ENCODE results near the gene STS.
A peak's percentile ranks its signal among the peaks of the same experiment; 100 is the strongest.

The STS gene

DNA sequence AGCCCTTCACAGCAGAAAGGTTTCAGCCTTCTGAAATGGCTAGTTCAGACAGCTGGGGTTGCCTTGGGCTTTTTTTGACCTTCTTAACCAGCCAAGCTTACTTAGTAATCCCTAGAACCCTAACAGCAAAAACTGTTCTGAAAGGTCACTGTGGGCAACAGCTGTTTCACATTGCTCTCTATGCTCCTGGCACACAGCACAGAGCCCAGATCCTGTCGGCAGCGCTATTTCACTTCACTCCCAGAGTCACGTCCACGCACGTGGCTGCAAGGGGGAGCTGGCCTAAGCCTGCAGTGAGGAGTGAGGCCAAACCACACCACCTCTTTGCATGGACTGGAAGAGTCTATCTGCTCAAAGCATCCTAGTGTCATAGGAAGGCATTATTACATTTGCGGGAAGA is 32.0 kb upstream of the STS start:
- H3K4me3 ChIP-seq (ENCODE audit: low read depth, low read length): no peak overlapping the region
- no peaks in the 10 kb centered on the region for H3K27me3 ChIP-seq (ENCODE audit: control insufficient read depth, insufficient read depth, low read length)
- no peak overlapping the region for H3K9ac ChIP-seq (ENCODE audit: low read length)
- H3K4me1 ChIP-seq (ENCODE audit: control insufficient read depth, insufficient read depth, low read length): peaks cover 33% of the 10 kb centered on the region
- H3K9me3 ChIP-seq (ENCODE audit: control insufficient read depth, insufficient read depth, low read depth, low read length): peaks cover 12% of the 10 kb centered on the region
- no peak overlapping the region for H3K27ac ChIP-seq (ENCODE audit: low read depth, low read length)
- H3K36me3 ChIP-seq (ENCODE audit: control insufficient read depth, insufficient read depth, low read length): peaks cover 3% of the 10 kb centered on the region; the same call in 1 of the 2 replicates

DNA sequence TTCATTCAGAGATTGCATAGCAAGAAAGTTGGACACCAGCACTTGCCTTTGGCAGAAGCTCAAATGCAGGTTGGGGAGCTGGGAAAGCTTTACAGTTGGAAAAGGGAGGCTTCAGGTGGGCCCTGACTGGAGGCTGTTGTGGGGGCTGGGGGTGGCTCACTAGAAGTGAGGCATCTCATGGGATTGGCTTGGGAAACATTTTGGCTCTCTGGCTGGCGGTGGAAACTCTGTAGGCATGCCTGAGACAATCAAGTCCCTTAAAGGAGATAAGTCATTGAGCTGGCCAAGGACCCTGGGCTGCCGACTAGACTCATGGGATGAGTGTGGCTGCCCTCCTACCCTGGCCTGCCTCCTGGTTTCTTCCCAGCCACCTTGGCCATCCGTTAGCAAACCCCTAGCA is 31.4 kb upstream of the STS start:
- Histone ChIP-seq H3K27me3 (ENCODE audit: control insufficient read depth, insufficient read depth, low read length) (no peaks in the 10 kb centered on the region), H3K4me1 (ENCODE audit: control insufficient read depth, insufficient read depth, low read length) (peaks cover 30% of the 10 kb centered on the region), H3K27ac (ENCODE audit: low read depth, low read length) (no peak overlapping the region), H3K9me3 (ENCODE audit: control insufficient read depth, insufficient read depth, low read depth, low read length) (peaks cover 12% of the 10 kb centered on the region), H3K9ac (ENCODE audit: low read length) (no peak overlapping the region), H3K36me3 (ENCODE audit: control insufficient read depth, insufficient read depth, low read length) (peaks cover 3% of the 10 kb centered on the region; the same call in 1 of the 2 replicates), H3K4me3 (ENCODE audit: low read depth, low read length) (no peak overlapping the region)

DNA sequence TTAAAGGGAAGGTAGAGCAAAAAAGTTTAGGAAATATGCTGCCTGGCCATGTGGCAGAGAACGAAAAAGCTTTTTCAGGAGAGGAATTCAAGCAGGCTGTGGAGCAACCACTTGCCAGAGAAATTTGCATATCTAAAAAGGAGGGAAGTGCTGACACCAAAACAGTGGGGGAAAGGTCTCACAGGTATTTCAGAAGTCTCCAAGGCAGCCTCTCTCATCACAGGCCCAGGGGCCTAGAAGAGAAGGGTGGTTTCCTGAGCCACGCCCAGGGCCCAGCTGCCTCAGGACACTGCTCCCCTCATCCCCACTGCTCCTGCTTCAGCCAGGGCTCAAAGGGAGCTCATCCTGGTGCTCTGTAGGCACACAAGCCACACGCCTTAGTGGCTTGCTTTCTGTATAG is 29.9 kb upstream of the STS start:
- Histone ChIP-seq H3K27ac (ENCODE audit: low read depth, low read length) (no peak overlapping the region), H3K4me1 (ENCODE audit: control insufficient read depth, insufficient read depth, low read length) (peaks cover 25% of the 10 kb centered on the region), H3K36me3 (ENCODE audit: control insufficient read depth, insufficient read depth, low read length) (peaks cover 3% of the 10 kb centered on the region; the same call in 1 of the 2 replicates), H3K27me3 (ENCODE audit: control insufficient read depth, insufficient read depth, low read length) (no peaks in the 10 kb centered on the region), H3K9me3 (ENCODE audit: control insufficient read depth, insufficient read depth, low read depth, low read length) (peaks cover 12% of the 10 kb centered on the region), H3K9ac (ENCODE audit: low read length) (no peak overlapping the region), H3K4me3 (ENCODE audit: low read depth, low read length) (no peak overlapping the region)

DNA sequence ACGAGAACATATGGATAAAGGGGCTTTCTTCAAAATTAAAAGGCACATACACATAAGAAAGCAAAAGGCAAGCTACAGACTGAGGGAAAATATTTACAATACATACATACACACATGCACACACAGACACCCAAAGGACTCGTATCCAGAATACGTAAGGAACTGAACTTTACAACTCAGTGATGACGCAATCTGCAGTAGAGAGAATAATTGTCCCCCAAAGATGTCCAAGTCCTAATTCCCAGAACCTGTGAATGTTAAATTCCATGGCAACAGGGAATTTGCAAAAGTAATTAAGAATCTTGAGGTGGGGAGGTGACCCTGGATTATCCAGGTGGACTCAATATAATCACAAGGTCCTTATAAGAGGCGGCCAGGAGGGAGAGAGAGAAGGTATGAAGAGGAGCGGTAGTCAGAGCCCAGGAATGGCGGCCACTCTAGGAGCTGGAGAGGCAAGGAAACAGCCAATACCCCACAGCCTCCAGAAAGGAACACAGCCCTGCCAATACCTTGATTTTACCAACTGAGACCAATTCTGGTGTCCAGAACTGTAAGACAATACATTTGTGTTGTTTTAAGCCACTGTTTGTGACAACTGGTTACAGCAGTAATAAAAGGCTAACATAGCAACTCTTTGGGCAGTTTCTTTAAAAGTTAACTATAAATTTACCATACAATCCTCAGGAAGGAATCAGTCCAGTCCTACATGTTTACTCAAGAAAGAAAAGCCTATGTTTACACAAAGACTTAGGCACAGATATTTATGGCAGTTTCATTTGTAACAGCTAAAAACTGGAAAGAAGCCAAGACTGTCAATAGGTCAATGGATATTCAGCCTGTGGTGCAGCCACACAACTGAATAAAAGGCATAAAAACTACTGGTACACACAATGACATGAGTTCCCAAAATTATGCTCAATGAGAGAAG is 27.3 kb upstream of the STS start:
- no peak overlapping the region for H3K9ac ChIP-seq (ENCODE audit: low read length)
- H3K4me3 ChIP-seq (ENCODE audit: low read depth, low read length): no peak overlapping the region
- H3K36me3 ChIP-seq (ENCODE audit: control insufficient read depth, insufficient read depth, low read length): peaks cover 3% of the 10 kb centered on the region; the same call in 1 of the 2 replicates
- no peaks in the 10 kb centered on the region for H3K27me3 ChIP-seq (ENCODE audit: control insufficient read depth, insufficient read depth, low read length)
- H3K4me1 ChIP-seq (ENCODE audit: control insufficient read depth, insufficient read depth, low read length): peaks cover 25% of the 10 kb centered on the region
- H3K9me3 ChIP-seq (ENCODE audit: control insufficient read depth, insufficient read depth, low read depth, low read length): peaks cover 12% of the 10 kb centered on the region
- no peak overlapping the region for H3K27ac ChIP-seq (ENCODE audit: low read depth, low read length)

DNA sequence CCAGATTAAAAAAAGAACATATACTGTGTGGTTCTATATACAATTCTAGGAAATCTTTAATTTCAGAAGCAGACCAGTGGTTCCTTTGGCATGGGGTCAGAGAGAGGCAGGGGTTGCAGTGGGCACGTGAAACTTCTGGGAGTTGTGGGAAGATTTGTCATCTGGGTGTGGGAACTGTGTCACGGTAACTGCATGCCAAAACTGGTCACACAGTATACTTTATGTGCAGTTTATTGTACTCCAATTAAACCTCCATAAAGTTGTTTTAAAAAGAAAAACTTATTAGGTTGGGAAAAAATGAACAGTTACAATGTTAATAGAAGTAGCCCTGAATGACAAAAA is 26.7 kb upstream of the STS start:
- H3K9me3 ChIP-seq (ENCODE audit: control insufficient read depth, insufficient read depth, low read depth, low read length): peaks cover 12% of the 10 kb centered on the region
- H3K36me3 ChIP-seq (ENCODE audit: control insufficient read depth, insufficient read depth, low read length): peaks cover 3% of the 10 kb centered on the region; the same call in 1 of the 2 replicates
- no peak overlapping the region for H3K4me3 ChIP-seq (ENCODE audit: low read depth, low read length)
- H3K4me1 ChIP-seq (ENCODE audit: control insufficient read depth, insufficient read depth, low read length): peaks cover 22% of the 10 kb centered on the region
- H3K27ac ChIP-seq (ENCODE audit: low read depth, low read length): no peak overlapping the region
- no peak overlapping the region for H3K9ac ChIP-seq (ENCODE audit: low read length)
- no peaks in the 10 kb centered on the region for H3K27me3 ChIP-seq (ENCODE audit: control insufficient read depth, insufficient read depth, low read length)

DNA sequence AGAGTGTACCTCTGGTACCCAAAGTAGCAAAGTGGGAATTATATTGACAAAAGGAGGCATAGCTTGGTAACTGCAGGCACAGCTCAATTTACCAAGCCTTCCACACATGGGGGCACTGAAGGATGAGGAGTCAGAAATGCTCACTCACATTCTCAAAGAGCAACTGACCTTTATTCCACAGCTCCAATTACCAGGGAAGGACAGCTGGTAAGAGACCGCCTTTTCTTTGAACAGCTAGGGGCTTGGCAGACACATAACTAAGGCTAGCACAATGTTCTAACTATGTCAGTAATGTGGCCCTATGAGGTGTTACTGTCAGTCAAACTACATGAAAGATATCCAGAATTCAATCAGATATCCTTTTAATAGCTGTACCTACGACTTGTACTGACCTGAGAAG is 20.5 kb upstream of the STS start:
- H3K4me3 ChIP-seq (ENCODE audit: low read depth, low read length): no peak overlapping the region

DNA sequence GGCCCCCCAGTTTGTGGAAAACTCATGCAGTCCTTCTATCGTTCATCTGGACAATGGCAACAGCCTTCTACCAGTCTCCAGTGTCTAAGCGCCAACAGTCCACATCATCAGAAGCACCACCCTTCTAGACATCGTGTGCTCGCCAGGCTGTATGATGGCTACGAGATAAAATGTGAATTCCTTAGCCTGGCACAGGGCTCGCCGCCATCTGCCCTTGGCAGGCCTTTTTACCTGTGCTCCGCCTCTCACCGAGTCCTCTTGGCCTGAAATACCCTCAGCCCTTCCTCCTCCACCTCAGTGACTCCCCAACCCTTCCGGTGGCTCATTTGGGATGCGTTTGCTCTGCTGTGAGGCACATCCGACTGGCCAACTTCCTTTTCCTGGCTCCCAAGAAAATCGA is 15.9 kb upstream of the STS start:
- no peaks in the 10 kb centered on the region; the same call in 1 of the 2 replicates for H3K36me3 ChIP-seq (ENCODE audit: control insufficient read depth, insufficient read depth, low read length)
- H3K9ac ChIP-seq (ENCODE audit: low read length): no peak overlapping the region
- H3K4me3 ChIP-seq (ENCODE audit: low read depth, low read length): no peak overlapping the region
- H3K27ac ChIP-seq (ENCODE audit: low read depth, low read length): no peak overlapping the region
- no peaks in the 10 kb centered on the region for H3K27me3 ChIP-seq (ENCODE audit: control insufficient read depth, insufficient read depth, low read length)
- H3K4me1 ChIP-seq (ENCODE audit: control insufficient read depth, insufficient read depth, low read length): peaks cover 25% of the 10 kb centered on the region
- H3K9me3 ChIP-seq (ENCODE audit: control insufficient read depth, insufficient read depth, low read depth, low read length): no peaks in the 10 kb centered on the region

More for the DNA sequence above, 20.5 kb upstream of the STS start:
- H3K9me3 ChIP-seq (ENCODE audit: control insufficient read depth, insufficient read depth, low read depth, low read length): peaks cover 6% of the 10 kb centered on the region; the same call in 1 of the 2 replicates
- no peaks in the 10 kb centered on the region for H3K27me3 ChIP-seq (ENCODE audit: control insufficient read depth, insufficient read depth, low read length)
- H3K9ac ChIP-seq (ENCODE audit: low read length): no peak overlapping the region
- no peak overlapping the region for H3K27ac ChIP-seq (ENCODE audit: low read depth, low read length)
- H3K4me1 ChIP-seq (ENCODE audit: control insufficient read depth, insufficient read depth, low read length): peaks cover 5% of the 10 kb centered on the region; the same call in 1 of the 2 replicates
- no peaks in the 10 kb centered on the region; the same call in 1 of the 2 replicates for H3K36me3 ChIP-seq (ENCODE audit: control insufficient read depth, insufficient read depth, low read length)

DNA sequence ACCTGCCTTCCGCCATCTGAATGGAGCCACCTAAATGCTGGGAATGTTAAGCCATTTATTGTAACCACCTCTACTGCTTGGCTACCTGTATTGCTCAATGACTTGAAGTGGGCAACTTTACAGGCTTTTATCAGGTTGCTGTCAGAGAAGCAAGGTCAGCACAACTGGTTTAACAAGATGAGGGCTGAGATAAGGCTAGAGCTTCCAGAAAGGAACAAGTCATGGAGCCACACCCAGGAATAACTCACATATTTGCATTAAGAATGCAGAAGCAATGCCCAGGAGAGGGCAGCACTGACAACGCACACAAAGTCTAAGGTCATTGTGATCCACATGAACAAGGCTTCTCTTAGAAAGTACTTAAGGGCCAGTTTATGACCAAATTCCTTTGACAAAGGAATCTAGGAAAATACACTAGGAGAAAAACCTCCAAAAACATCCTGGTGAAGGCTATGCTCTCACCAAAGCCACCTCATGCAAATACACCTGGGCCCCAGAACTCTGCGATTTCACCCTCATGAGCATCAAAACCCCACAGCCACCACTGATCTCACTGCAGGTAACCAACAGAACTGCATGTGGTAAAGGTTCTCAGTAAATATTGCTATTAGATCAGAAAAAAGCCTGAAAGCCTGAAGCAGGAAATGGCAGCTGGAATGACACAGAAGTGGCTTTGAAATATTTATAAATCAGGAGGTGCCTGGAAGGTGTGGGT is 15.0 kb upstream of the STS start:
- Histone ChIP-seq H3K4me3 (ENCODE audit: low read depth, low read length) (no peak overlapping the region), H3K27me3 (ENCODE audit: control insufficient read depth, insufficient read depth, low read length) (no peaks in the 10 kb centered on the region)

DNA sequence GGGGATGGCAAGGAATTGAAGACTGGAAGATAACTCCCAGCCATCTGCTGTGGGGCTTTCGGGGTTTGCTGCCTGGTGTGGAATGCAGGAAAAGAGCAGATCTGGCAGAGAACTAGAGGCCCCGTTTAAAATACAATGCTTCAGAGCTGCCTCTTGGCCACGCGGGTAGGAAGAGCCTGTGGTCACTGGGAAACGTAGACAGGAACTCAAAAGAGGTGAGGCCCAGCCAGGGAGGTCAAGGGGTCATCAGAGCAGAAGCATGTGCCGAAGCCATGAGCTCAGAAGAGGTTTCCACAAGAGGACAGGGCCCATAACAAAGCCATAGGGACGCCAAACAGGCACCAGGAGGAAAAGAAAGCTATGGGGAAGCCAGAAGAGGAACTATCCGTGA is 14.5 kb upstream of the STS start:
- Histone ChIP-seq H3K36me3 (ENCODE audit: control insufficient read depth, insufficient read depth, low read length) (no peaks in the 10 kb centered on the region; the same call in 1 of the 2 replicates), H3K9ac (ENCODE audit: low read length) (peak overlapping the region; percentile 14), H3K27ac (ENCODE audit: low read depth, low read length) (peak overlapping the region; percentile 67), H3K4me1 (ENCODE audit: control insufficient read depth, insufficient read depth, low read length) (peaks cover 25% of the 10 kb centered on the region), H3K27me3 (ENCODE audit: control insufficient read depth, insufficient read depth, low read length) (no peaks in the 10 kb centered on the region), H3K9me3 (ENCODE audit: control insufficient read depth, insufficient read depth, low read depth, low read length) (no peaks in the 10 kb centered on the region), H3K4me3 (ENCODE audit: low read depth, low read length) (no peak overlapping the region)

More for the DNA sequence above, 15.0 kb upstream of the STS start:
- Histone ChIP-seq H3K9me3 (ENCODE audit: control insufficient read depth, insufficient read depth, low read depth, low read length) (no peaks in the 10 kb centered on the region), H3K4me1 (ENCODE audit: control insufficient read depth, insufficient read depth, low read length) (peaks cover 25% of the 10 kb centered on the region), H3K36me3 (ENCODE audit: control insufficient read depth, insufficient read depth, low read length) (no peaks in the 10 kb centered on the region; the same call in 1 of the 2 replicates), H3K27ac (ENCODE audit: low read depth, low read length) (peak overlapping the region; percentile 67), H3K9ac (ENCODE audit: low read length) (peak overlapping the region; percentile 14)

DNA sequence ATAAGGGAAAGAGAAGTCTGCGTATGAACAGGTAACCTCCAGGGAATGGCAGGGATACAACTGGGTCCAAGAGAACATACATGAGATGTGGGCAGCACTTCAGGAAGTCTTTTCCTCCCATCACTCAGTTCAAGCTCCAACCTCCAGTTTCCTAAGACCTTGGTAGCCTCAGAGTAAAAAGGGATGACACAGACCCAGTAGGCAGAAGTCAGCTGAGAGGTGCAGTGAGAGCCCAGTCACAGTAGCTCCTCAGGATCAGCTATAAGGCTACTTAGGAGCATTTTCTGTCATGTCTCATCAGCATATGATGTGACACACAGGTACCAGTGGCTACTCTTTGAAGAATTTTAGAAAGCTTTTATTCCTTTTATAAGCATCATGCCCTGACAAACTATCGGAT is 12.5 kb upstream of the STS start:
- Histone ChIP-seq H3K36me3 (ENCODE audit: control insufficient read depth, insufficient read depth, low read length) (peaks cover 3% of the 10 kb centered on the region; the same call in 1 of the 2 replicates), H3K4me1 (ENCODE audit: control insufficient read depth, insufficient read depth, low read length) (peaks cover 25% of the 10 kb centered on the region), H3K9me3 (ENCODE audit: control insufficient read depth, insufficient read depth, low read depth, low read length) (no peaks in the 10 kb centered on the region), H3K9ac (ENCODE audit: low read length) (no peak overlapping the region), H3K27me3 (ENCODE audit: control insufficient read depth, insufficient read depth, low read length) (no peaks in the 10 kb centered on the region), H3K27ac (ENCODE audit: low read depth, low read length) (no peak overlapping the region), H3K4me3 (ENCODE audit: low read depth, low read length) (no peak overlapping the region)
